ENCODE results near the gene SGMS1.

GRCh38 chr10:50350366-50350765 lies 273.4 kb downstream of the SGMS1 start:
- TF ChIP-seq, protein P1, sequence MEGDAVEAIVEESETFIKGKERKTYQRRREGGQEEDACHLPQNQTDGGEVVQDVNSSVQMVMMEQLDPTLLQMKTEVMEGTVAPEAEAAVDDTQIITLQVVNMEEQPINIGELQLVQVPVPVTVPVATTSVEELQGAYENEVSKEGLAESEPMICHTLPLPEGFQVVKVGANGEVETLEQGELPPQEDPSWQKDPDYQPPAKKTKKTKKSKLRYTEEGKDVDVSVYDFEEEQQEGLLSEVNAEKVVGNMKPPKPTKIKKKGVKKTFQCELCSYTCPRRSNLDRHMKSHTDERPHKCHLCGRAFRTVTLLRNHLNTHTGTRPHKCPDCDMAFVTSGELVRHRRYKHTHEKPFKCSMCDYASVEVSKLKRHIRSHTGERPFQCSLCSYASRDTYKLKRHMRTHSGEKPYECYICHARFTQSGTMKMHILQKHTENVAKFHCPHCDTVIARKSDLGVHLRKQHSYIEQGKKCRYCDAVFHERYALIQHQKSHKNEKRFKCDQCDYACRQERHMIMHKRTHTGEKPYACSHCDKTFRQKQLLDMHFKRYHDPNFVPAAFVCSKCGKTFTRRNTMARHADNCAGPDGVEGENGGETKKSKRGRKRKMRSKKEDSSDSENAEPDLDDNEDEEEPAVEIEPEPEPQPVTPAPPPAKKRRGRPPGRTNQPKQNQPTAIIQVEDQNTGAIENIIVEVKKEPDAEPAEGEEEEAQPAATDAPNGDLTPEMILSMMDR (IDR thresholded peaks at IDR 0.05) = no peak
- no peak for TF ChIP-seq POLR2A (IDR thresholded peaks at IDR 0.05)
